KMS-11 (cell line): ENCODE data around the gene NWD2.

Source experiments
- H2AFZ ChIP-seq: fragments of 200-600 bp; sonication (generic); 2 replicates; pipeline ENCODE4 v1.6.1; 2016; ENCODE audit warnings: antibody characterized with exemption, mixed run types, low read depth
- H3K27ac ChIP-seq: fragments of 200-600 bp; sonication (generic); 2 replicates; pipeline ENCODE4 v1.6.1; 2016; ENCODE audit warnings: mild to moderate bottlenecking, mixed run types
- H3K27me3 ChIP-seq: fragments of 200-600 bp; sonication (generic); 2 replicates; pipeline ENCODE4 v1.6.1; 2017; ENCODE audit warnings: mild to moderate bottlenecking, low read depth, mixed run types, moderate library complexity; ENCODE audit not compliant: insufficient read depth
- H3K36me3 ChIP-seq: fragments of 200-600 bp; sonication (generic); 2 replicates; pipeline ENCODE4 v1.6.1; 2017; ENCODE audit warnings: mild to moderate bottlenecking, mixed run types; ENCODE audit not compliant: insufficient read depth
- H3K4me1 ChIP-seq: fragments of 200-600 bp; sonication (generic); 2 replicates; pipeline ENCODE4 v1.6.1; 2016; ENCODE audit warnings: mild to moderate bottlenecking, low read depth, mixed run types; ENCODE audit not compliant: poor library complexity, severe bottlenecking
- H3K4me2 ChIP-seq: fragments of 200-600 bp; sonication (generic); 2 replicates; pipeline ENCODE4 v1.7.0; 2016; ENCODE audit warnings: mild to moderate bottlenecking, mixed run types
- H3K4me3 ChIP-seq: fragments of 200-600 bp; sonication (generic); IDR thresholded peaks from 2 replicates; pipeline ENCODE4 v1.6.1; 2017; ENCODE audit warnings: low read depth, low read length, mixed read lengths; ENCODE audit not compliant: insufficient read depth
- H3K79me2 ChIP-seq: fragments of 200-600 bp; sonication (generic); 2 replicates; pipeline ENCODE4 v1.6.1; 2016; ENCODE audit warnings: low read depth, mixed run types; ENCODE audit not compliant: insufficient read depth
- H3K9ac ChIP-seq: fragments of 200-600 bp; sonication (generic); 2 replicates; pipeline ENCODE4 v1.6.1; 2016; ENCODE audit warnings: mild to moderate bottlenecking, mixed run types
- H4K20me1 ChIP-seq: fragments of 200-600 bp; sonication (generic); 2 replicates; pipeline ENCODE4 v1.6.1; 2016; ENCODE audit warnings: mild to moderate bottlenecking, mixed run types; ENCODE audit not compliant: insufficient read depth
- TF ChIP-seq, protein P1 (sequence below): fragments of 200-600 bp; sonication (generic); conservative IDR thresholded peaks from 2 replicates; pipeline ENCODE4 v1.6.1; 2017; ENCODE audit warnings: low read depth, mild to moderate bottlenecking, antibody characterized with exemption, low read length, moderate library complexity, mixed read lengths

NWD2 gene

GRCh38 chr4:37219242-37219641 lies 25.3 kb upstream of the NWD2 start:
- Histone ChIP-seq H4K20me1 (no peaks in the 10 kb centered on the region), H3K4me2 (no peak overlapping the region), H3K27me3 (no peaks in the 10 kb centered on the region), H3K9ac (no peak overlapping the region), H3K27ac (no peak overlapping the region), H3K4me1 (no peaks in the 10 kb centered on the region), H3K79me2 (no peaks in the 10 kb centered on the region), H2AFZ (no peak overlapping the region), H3K36me3 (no peaks in the 10 kb centered on the region), H3K4me3 (no peak overlapping the region)
- TF ChIP-seq, protein P1, sequence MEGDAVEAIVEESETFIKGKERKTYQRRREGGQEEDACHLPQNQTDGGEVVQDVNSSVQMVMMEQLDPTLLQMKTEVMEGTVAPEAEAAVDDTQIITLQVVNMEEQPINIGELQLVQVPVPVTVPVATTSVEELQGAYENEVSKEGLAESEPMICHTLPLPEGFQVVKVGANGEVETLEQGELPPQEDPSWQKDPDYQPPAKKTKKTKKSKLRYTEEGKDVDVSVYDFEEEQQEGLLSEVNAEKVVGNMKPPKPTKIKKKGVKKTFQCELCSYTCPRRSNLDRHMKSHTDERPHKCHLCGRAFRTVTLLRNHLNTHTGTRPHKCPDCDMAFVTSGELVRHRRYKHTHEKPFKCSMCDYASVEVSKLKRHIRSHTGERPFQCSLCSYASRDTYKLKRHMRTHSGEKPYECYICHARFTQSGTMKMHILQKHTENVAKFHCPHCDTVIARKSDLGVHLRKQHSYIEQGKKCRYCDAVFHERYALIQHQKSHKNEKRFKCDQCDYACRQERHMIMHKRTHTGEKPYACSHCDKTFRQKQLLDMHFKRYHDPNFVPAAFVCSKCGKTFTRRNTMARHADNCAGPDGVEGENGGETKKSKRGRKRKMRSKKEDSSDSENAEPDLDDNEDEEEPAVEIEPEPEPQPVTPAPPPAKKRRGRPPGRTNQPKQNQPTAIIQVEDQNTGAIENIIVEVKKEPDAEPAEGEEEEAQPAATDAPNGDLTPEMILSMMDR: no peak

GRCh38 chr4:37219990-37220389 lies 24.6 kb upstream of the NWD2 start:
- Histone ChIP-seq H3K27ac (no peak overlapping the region), H3K4me2 (no peak overlapping the region), H3K27me3 (no peaks in the 10 kb centered on the region), H4K20me1 (no peaks in the 10 kb centered on the region), H3K79me2 (no peaks in the 10 kb centered on the region), H3K36me3 (no peaks in the 10 kb centered on the region), H3K9ac (no peak overlapping the region), H3K4me1 (no peaks in the 10 kb centered on the region), H3K4me3 (no peak overlapping the region), H2AFZ (no peak overlapping the region)
- TF ChIP-seq, protein P1: no peak

- Histone ChIP-seq H3K27me3 (no peaks in the 10 kb centered on the region), H3K36me3 (no peaks in the 10 kb centered on the region), H3K4me3 (no peak overlapping the region), H4K20me1 (no peaks in the 10 kb centered on the region), H3K79me2 (no peaks in the 10 kb centered on the region), H3K4me1 (no peaks in the 10 kb centered on the region), H3K9ac (no peak overlapping the region), H2AFZ (no peak overlapping the region), H3K27ac (no peak overlapping the region), H3K4me2 (no peak overlapping the region)
- TF ChIP-seq, protein P1: no peak
Observed at GRCh38 chr4:37220685-37221084, 23.9 kb upstream of the NWD2 start.

DNA sequence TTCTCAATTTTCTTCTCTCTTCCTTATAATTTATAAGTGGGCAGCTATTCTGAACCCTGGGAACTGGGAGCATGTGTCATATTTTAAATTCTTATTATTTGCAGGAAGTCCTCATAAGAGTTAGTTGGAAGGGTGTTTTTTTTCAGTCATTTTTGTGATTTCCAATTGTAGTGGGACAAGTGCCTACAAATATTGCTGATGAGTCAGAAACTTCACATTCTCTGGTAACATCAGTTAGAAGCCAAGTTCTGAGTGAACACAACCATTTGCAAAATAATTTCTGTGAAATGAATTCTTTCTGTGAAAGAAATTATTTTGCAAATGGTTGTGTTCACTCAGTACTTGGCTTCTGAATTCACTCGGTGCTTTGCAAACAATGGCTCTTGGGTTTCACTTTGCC lies 20.8 kb upstream of the NWD2 start:
- no peak overlapping the region for H3K9ac ChIP-seq

More for the DNA sequence above, 20.8 kb upstream of the NWD2 start:
- no peaks in the 10 kb centered on the region for H3K79me2 ChIP-seq
- no peaks in the 10 kb centered on the region for H4K20me1 ChIP-seq
- TF ChIP-seq, protein P1: no peak
- H3K27me3 ChIP-seq: no peaks in the 10 kb centered on the region
- no peaks in the 10 kb centered on the region for H3K4me1 ChIP-seq
- no peak overlapping the region for H3K4me3 ChIP-seq
- no peak overlapping the region for H2AFZ ChIP-seq
- H3K4me2 ChIP-seq: no peak overlapping the region
- no peaks in the 10 kb centered on the region for H3K36me3 ChIP-seq
- H3K27ac ChIP-seq: no peak overlapping the region
